ENCODE data around the gene PEX16. TPM values are rescaled to one million over a fixed set of nuclear protein-coding genes. Genes with fewer than 3 reads are reported as not detected.

Gene PEX16
- total RNA-seq, 4 donors from 2014 or later = 28.5 to 41.2 (median 29.5) TPM

DNA sequence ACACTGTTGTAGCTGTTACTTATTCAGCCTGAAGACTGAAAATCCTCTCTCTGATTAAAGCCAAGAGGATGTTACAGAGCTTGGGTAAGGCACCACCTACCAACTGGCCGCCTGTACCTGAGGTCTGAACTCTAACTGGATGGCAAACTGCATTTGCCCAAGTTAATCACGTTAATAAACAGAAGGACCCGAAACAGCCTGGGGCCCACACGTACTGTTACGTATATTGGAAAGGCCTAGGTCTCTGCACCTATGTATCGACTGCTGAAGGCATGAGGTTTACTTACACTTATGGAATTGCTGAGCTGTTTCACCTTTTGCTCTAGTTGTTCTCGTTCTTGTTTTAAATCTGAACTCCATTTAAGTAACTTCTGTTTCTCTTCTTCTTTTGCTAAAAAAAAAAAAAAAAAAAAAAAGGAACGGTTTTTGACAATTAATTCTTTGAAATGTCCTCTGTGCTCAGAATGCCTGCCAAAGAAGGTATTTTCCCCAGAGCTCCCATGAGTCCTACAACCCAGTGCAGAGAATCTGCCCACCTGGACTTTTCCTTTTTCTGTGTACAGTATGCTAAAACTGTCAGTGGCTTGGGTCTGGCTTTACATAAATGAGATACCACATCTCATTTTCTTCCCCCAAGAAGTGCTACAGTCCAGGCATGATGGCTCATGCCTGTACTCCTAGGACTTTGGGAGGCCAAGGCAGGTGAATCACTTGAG, 17.8 kb upstream of the PEX16 start:
- intact Hi-C loops (cut with DNase I) = no loop called here
- TF ChIP-seq, protein P1, sequence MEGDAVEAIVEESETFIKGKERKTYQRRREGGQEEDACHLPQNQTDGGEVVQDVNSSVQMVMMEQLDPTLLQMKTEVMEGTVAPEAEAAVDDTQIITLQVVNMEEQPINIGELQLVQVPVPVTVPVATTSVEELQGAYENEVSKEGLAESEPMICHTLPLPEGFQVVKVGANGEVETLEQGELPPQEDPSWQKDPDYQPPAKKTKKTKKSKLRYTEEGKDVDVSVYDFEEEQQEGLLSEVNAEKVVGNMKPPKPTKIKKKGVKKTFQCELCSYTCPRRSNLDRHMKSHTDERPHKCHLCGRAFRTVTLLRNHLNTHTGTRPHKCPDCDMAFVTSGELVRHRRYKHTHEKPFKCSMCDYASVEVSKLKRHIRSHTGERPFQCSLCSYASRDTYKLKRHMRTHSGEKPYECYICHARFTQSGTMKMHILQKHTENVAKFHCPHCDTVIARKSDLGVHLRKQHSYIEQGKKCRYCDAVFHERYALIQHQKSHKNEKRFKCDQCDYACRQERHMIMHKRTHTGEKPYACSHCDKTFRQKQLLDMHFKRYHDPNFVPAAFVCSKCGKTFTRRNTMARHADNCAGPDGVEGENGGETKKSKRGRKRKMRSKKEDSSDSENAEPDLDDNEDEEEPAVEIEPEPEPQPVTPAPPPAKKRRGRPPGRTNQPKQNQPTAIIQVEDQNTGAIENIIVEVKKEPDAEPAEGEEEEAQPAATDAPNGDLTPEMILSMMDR (IDR thresholded peaks at IDR 0.05) = no peak
- TF ChIP-seq POLR2A (IDR thresholded peaks at IDR 0.05) = no peak
- no peak for DNase-seq
- Histone ChIP-seq H3K4me3 (replicated peaks in 1 of 3) (no peak overlapping the region), H3K9me3 (no peaks in the 10 kb centered on the region), H3K36me3 (peaks cover 33 to 36% of the 10 kb centered on the region in 2 donors), H3K4me1 (peaks cover 0 to 4% of the 10 kb centered on the region in 2 donors), H3K27ac (no peak overlapping the region), H3K27me3 (no peaks in the 10 kb centered on the region)
- 93 to 94% methylated on average over 8 of the region's 8 CpGs for WGBS, 2 donors

DNA sequence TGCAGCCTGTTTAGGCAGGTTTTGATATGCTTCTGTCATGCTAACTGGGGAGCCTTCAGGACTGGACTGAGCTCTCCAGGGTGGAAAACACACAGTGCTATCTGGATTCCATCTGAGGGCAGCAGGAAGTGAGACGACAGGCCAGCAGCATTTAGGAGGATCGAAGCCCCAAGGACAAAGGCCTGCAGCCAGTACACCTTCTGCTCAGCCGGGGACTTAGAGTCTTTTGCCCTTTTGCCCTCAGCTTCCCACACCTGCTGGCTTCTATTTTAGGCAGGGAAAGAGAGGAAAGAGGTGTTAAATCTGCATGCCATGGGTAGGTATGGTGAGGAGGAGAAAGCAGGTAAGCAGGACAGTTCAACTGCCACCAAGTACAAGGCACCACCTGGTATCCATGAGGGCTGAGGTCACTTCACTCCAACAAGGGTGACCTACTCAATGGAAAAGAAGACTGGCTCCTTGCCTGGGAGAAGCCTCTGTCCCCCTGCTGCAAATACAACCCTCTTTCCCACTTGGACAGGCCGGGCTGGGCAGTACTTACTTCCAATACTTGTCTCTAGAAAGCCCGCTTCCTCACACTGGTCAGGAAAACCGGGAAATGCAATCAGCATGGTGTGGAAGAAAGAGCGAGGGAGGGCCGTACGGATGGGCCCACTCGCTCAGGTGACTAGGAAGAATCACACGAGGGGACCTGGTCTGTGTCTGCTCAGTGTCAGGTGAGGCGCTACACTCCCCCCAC, 17.1 kb upstream of the PEX16 start:
- 86 to 89% methylated on average over 12 of the region's 12 CpGs for WGBS, 2 donors
- Histone ChIP-seq H3K4me1 (peaks cover 6 to 12% of the 10 kb centered on the region in 2 donors), H3K36me3 (peaks cover 33 to 36% of the 10 kb centered on the region in 2 donors), H3K27ac (no peak overlapping the region), H3K4me3 (replicated peaks in 1 of 3) (no peak overlapping the region), H3K27me3 (no peaks in the 10 kb centered on the region), H3K9me3 (no peaks in the 10 kb centered on the region)
- no peak for DNase-seq
- intact Hi-C loops (cut with DNase I) = no loop called here
- no peak for TF ChIP-seq POLR2A (IDR thresholded peaks at IDR 0.05)
- TF ChIP-seq, protein P1 (IDR thresholded peaks at IDR 0.05) = no peak

DNA sequence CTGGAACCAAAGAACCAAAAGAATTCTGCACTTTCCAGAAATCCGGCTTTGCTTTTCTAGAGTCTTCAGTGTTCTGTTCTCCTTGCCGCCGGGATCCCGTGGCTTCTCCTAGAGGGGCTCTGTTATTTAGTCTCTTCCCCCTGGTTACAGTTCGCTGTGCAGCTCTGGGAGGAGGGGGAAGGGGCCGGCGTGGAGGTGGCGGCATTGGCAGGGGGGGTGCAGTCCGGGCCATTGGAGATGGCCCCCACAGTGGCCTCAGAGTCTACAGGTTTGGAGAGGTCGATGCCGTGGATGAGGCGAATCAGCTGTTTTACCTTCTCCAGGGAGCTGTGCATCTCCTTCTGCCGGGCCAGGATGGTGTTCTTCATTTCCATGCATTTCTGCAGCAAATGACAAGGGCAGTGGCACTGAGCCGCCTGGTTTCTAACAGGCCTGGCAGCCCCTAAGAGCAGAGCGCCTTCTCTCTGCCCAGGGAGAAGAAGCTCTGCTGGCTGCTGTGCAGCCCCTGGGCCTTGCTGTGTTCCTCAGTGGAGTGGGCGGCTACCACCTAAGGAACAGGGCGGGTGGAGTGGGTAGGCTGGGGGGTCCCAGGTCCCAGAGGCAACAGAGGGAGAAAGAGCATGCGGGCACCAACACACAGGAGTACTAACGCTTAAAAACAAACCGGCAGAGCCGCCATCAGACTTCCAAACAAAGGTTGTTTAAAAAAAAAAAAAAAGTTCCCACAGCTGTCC, 16.3 kb upstream of the PEX16 start:
- no peak for DNase-seq
- Histone ChIP-seq H3K4me1 (peaks cover 6 to 15% of the 10 kb centered on the region in 2 donors), H3K36me3 (peaks cover 33 to 36% of the 10 kb centered on the region in 2 donors), H3K9me3 (no peaks in the 10 kb centered on the region), H3K27me3 (no peaks in the 10 kb centered on the region), H3K27ac (no peak overlapping the region), H3K4me3 (replicated peaks in 1 of 3) (no peak overlapping the region)
- TF ChIP-seq POLR2A (IDR thresholded peaks at IDR 0.05) = no peak
- TF ChIP-seq, protein P1 (IDR thresholded peaks at IDR 0.05) = no peak
- 93% methylated on average over 15 to 18 of the region's 21 CpGs for WGBS, 2 donors
- intact Hi-C loops (cut with DNase I) = no loop called here

DNA sequence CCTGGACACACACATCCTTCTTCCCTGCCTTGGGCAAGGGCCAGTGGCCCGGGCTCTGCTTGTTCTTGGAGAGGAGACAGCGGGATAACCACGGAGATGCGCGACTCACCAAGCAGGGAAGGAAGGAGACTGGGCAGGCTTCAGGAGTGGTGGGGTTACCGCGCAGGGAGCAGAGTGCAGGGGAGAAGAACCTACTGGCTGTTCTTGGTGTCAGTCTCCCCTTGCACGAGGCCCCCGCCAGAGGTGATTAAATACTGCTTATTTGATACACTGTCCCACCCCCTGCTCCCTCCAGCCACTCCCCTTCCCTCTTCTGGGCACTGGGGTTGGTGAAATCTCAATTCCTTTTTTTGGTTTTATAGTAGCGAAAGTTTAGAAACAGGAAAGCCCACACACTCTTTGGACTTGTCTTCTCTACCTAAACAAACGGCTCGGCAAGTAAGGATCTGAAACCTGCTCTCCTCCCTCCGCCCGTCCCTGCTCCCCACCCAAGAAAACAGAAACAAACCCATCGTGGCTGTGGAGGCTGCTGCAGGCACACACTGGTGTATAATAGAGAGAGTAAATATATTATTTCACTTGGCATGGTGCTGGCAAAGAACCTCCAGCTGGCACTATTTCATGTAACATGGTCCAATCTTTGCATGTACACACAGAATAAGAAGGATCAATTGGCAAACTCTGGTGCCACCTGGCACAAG, 15.6 kb upstream of the PEX16 start:
- no peaks in the 10 kb centered on the region for H3K9me3 ChIP-seq
- no peaks in the 10 kb centered on the region for H3K27me3 ChIP-seq
- H3K4me3 ChIP-seq (replicated peaks in 1 of 3) = no peak overlapping the region
- DNase-seq = no peak
- H3K4me1 ChIP-seq = peaks cover 6 to 15% of the 10 kb centered on the region in 2 donors
- intact Hi-C loops (cut with DNase I) = no loop called here
- no peak for TF ChIP-seq POLR2A (IDR thresholded peaks at IDR 0.05)
- TF ChIP-seq, protein P1 (IDR thresholded peaks at IDR 0.05) = no peak
- WGBS, 2 donors = 78 to 89% methylated on average over 15 of the region's 15 CpGs
- peaks cover 33 to 36% of the 10 kb centered on the region in 2 donors for H3K36me3 ChIP-seq
- no peak overlapping the region for H3K27ac ChIP-seq
